Fibroblast of lung (primary cell): ENCODE measurements around the gene SLC8A2. TPM values are rescaled to one million over a fixed set of nuclear protein-coding genes. Genes with fewer than 3 reads are reported as not detected.

Source experiments
- DNase-seq, 2 donors: peaks; one replicate each; pipeline versions ENCODE4 v3.0.0 to v3.0.0-alpha.2; 2010; ENCODE audit warnings: low read depth in 2 of 2
- H2AFZ ChIP-seq: 2 replicates; pipeline ENCODE4 v1.5.1; 2012; ENCODE audit warnings: low read length, control low read depth, inconsistent platforms
- H3K27ac ChIP-seq: 2 replicates; pipeline ENCODE4 v1.5.1; 2011; ENCODE audit warnings: low read length, control low read depth; ENCODE audit not compliant: insufficient read depth
- H3K27me3 ChIP-seq: 2 replicates; pipeline ENCODE4 v1.5.1; 2011; ENCODE audit warnings: mild to moderate bottlenecking, low read length; ENCODE audit not compliant: control insufficient read depth, insufficient read depth
- H3K36me3 ChIP-seq: 2 replicates; pipeline ENCODE4 v1.5.1; 2011; ENCODE audit warnings: low read length; ENCODE audit not compliant: control insufficient read depth, insufficient read depth
- H3K4me1 ChIP-seq: 2 replicates; pipeline ENCODE4 v1.5.1; 2011; ENCODE audit warnings: low read length; ENCODE audit not compliant: control insufficient read depth, insufficient read depth; ENCODE audit errors: extremely low read depth
- H3K4me2 ChIP-seq: 2 replicates; pipeline ENCODE4 v1.5.1; 2011; ENCODE audit warnings: low read length, control low read depth; ENCODE audit not compliant: insufficient read depth; ENCODE audit errors: extremely low read depth
- H3K4me3 ChIP-seq, 4 experiments: fragments of 200-600 bp in 1 of 4; sonication (generic) in 1 of 4; replicated peaks in 1 of 4; 2 replicates each; pipeline ENCODE4 v1.5.1; 2011 to 2016; ENCODE audit warnings: low read length in 4 of 4, low read depth in 3 of 4, mild to moderate bottlenecking in 3 of 4, control low read depth in 2 of 4, inconsistent platforms in 1 of 4, mixed read lengths in 1 of 4; ENCODE audit not compliant: insufficient read depth in 1 of 4; ENCODE audit errors: control extremely low read depth in 1 of 4
- H3K79me2 ChIP-seq: 2 replicates; pipeline ENCODE4 v1.5.1; 2012; ENCODE audit warnings: mild to moderate bottlenecking, low read length, inconsistent platforms; ENCODE audit not compliant: control insufficient read depth, insufficient read depth
- H3K9ac ChIP-seq: 2 replicates; pipeline ENCODE4 v1.5.1; 2011; ENCODE audit warnings: mild to moderate bottlenecking, low read length, control low read depth; ENCODE audit not compliant: insufficient read depth
- H3K9me3 ChIP-seq: 2 replicates; pipeline ENCODE4 v1.5.1; 2012; ENCODE audit warnings: low read depth, low read length; ENCODE audit not compliant: control insufficient read depth, insufficient read depth
- H4K20me1 ChIP-seq: 2 replicates; pipeline ENCODE4 v1.5.1; 2011; ENCODE audit warnings: low read length; ENCODE audit not compliant: control insufficient read depth, insufficient read depth; ENCODE audit errors: extremely low read depth
- EZH2 ChIP-seq: IDR thresholded peaks from 2 replicates; pipeline ENCODE4 v1.5.1; 2012; ENCODE audit warnings: low read length, control low read depth, mild to moderate bottlenecking; ENCODE audit errors: missing control alignments
- polyA plus RNA-seq, 2 donors: library from polyadenylated mRNA; depleted of rRNA in 1 of 2; stranded (reverse) in 1 of 2; unstranded in 1 of 2; fragments of >200 nt; gene quantifications; 2 replicates each; pipeline ENCODE4 v1.2.1, GENCODE V29; 2011 to 2012; ENCODE audit warnings: missing spikeins in 1 of 2
- total RNA-seq: library from RNA; depleted of rRNA; stranded (reverse); fragments of >200 nt; gene quantifications from 2 replicates; pipeline ENCODE4 v1.2.1, GENCODE V29; 2014
- TF ChIP-seq, protein P1 (sequence below), 2 donors: IDR thresholded peaks in 1 of 2; conservative IDR thresholded peaks in 1 of 2; 1 replicate in 1 of 2; 2 replicates in 1 of 2; pipeline ENCODE4 v1.5.1; 2011 to 2012; ENCODE audit warnings: low read length in 2 of 2, control low read depth in 1 of 2, inconsistent platforms in 1 of 2, low read depth in 1 of 2, mild to moderate bottlenecking in 1 of 2

SLC8A2 gene
- total and polyA plus RNA-seq, 2 donors (not counting 1 experiment from before 2014, with no cell fraction given): under 0.01 TPM; not detected in 1

GRCh38 chr19:47499863-47500830, 28.5 kb upstream of the SLC8A2 start:
- Histone ChIP-seq H2AFZ (no peak overlapping the region), H3K4me1 (no peaks in the 10 kb centered on the region), H3K27me3 (no peaks in the 10 kb centered on the region), H4K20me1 (no peaks in the 10 kb centered on the region), H3K9me3 (no peaks in the 10 kb centered on the region), H3K27ac (no peak overlapping the region), H3K4me3 (no peak overlapping the region), H3K4me2 (no peak overlapping the region), H3K79me2 (peaks cover 2% of the 10 kb centered on the region), H3K9ac (no peak overlapping the region), H3K36me3 (peaks cover 32% of the 10 kb centered on the region)
- DNase-seq: no peak
- TF ChIP-seq, protein P1, sequence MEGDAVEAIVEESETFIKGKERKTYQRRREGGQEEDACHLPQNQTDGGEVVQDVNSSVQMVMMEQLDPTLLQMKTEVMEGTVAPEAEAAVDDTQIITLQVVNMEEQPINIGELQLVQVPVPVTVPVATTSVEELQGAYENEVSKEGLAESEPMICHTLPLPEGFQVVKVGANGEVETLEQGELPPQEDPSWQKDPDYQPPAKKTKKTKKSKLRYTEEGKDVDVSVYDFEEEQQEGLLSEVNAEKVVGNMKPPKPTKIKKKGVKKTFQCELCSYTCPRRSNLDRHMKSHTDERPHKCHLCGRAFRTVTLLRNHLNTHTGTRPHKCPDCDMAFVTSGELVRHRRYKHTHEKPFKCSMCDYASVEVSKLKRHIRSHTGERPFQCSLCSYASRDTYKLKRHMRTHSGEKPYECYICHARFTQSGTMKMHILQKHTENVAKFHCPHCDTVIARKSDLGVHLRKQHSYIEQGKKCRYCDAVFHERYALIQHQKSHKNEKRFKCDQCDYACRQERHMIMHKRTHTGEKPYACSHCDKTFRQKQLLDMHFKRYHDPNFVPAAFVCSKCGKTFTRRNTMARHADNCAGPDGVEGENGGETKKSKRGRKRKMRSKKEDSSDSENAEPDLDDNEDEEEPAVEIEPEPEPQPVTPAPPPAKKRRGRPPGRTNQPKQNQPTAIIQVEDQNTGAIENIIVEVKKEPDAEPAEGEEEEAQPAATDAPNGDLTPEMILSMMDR (conservative IDR thresholded peaks at IDR 0.05 in 1 of 2, IDR thresholded peaks at IDR 0.05 in 1 of 2; ENCODE audit: low read depth in 1 of 2, low read length in 2 of 2): no peak

- Histone ChIP-seq H3K79me2 (peaks cover 2% of the 10 kb centered on the region), H3K4me1 (no peaks in the 10 kb centered on the region), H3K4me3 (no peak overlapping the region), H3K9ac (no peak overlapping the region), H3K27me3 (no peaks in the 10 kb centered on the region), H3K36me3 (peaks cover 32% of the 10 kb centered on the region), H3K9me3 (no peaks in the 10 kb centered on the region), H3K27ac (no peak overlapping the region), H3K4me2 (no peak overlapping the region), H2AFZ (no peak overlapping the region), H4K20me1 (no peaks in the 10 kb centered on the region)
- DNase-seq: no peak
- TF ChIP-seq, protein P1 (conservative IDR thresholded peaks at IDR 0.05 in 1 of 2, IDR thresholded peaks at IDR 0.05 in 1 of 2; ENCODE audit: low read depth in 1 of 2, low read length in 2 of 2): no peak
- TF ChIP-seq EZH2: no peak
These were observed 27.7 kb upstream of the SLC8A2 start for GRCh38 chr19:47499371-47499770.

DNA sequence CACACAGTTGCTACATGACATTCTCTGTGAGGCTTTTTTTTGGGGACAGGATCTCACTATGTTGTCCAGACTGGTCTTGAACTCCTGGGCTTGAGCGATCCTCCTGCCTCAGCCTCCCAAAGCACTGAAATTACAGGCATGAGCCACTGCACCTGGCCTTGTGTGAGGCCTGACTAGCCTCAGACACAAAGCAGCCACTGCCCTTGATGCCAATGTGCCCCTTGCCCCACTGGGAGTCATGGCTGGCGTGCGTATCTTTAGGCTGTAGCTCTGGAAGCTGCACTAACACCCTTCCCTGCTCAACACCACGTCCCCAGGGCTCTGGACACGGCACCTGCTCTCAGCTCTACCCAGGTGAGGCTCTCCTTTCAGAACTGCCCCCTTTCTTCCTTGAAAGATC, 26.9 kb upstream of the SLC8A2 start:
- no peak for DNase-seq
- Histone ChIP-seq H3K36me3 (peaks cover 32% of the 10 kb centered on the region), H3K4me2 (no peak overlapping the region), H3K27ac (no peak overlapping the region), H3K9me3 (no peaks in the 10 kb centered on the region), H3K4me1 (no peaks in the 10 kb centered on the region), H3K4me3 (no peak overlapping the region), H4K20me1 (no peaks in the 10 kb centered on the region), H3K9ac (no peak overlapping the region), H3K27me3 (no peaks in the 10 kb centered on the region), H2AFZ (no peak overlapping the region), H3K79me2 (peaks cover 2% of the 10 kb centered on the region)
- TF ChIP-seq, protein P1 (conservative IDR thresholded peaks at IDR 0.05 in 1 of 2, IDR thresholded peaks at IDR 0.05 in 1 of 2; ENCODE audit: low read depth in 1 of 2, low read length in 2 of 2): no peak
- TF ChIP-seq EZH2: no peak
